ENCODE results near the gene PCDH9.

DNA sequence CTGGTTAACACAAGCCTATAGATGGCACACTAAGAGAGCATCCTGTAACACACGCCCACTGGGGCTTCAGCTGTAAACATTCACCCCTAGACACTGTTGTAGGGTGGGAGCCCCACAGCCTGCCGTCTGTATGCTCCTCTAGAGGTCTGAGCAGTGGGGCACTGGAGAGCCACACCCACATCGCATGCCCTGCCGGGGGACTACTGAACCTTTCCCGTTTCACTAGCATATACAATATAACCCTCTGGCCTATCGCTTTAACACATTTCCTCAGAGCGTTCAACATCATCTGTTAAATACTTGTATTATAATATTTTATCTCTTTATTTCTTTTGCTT is 73.4 kb downstream of the PCDH9 start:
- TF ChIP-seq, protein P1, sequence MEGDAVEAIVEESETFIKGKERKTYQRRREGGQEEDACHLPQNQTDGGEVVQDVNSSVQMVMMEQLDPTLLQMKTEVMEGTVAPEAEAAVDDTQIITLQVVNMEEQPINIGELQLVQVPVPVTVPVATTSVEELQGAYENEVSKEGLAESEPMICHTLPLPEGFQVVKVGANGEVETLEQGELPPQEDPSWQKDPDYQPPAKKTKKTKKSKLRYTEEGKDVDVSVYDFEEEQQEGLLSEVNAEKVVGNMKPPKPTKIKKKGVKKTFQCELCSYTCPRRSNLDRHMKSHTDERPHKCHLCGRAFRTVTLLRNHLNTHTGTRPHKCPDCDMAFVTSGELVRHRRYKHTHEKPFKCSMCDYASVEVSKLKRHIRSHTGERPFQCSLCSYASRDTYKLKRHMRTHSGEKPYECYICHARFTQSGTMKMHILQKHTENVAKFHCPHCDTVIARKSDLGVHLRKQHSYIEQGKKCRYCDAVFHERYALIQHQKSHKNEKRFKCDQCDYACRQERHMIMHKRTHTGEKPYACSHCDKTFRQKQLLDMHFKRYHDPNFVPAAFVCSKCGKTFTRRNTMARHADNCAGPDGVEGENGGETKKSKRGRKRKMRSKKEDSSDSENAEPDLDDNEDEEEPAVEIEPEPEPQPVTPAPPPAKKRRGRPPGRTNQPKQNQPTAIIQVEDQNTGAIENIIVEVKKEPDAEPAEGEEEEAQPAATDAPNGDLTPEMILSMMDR (IDR thresholded peaks at IDR 0.05), result no peak
- TF ChIP-seq POLR2A (IDR thresholded peaks at IDR 0.05), result no peak

All from right lobe of liver (tissue), 4 donors.